Stimulated activated CD4-positive, alpha-beta T cell treated with anti-CD3 and anti-CD28 coated beads, Interleukin-4, amount 100 ng/mL, for 24 hours (primary cell): ENCODE results near the gene XRCC1.
A peak's percentile ranks its signal among the peaks of the same experiment; 100 is the strongest.
"Not testable (repeated sequence)": the region's sequence is repeated elsewhere in the genome, so short reads cannot be mapped to it uniquely, and the experiment has no call there.

Experiments used
- DNase-seq: peaks from one replicate; pipeline ENCODE4 v3.0.0-alpha.2; 2020

Gene XRCC1

DNA sequence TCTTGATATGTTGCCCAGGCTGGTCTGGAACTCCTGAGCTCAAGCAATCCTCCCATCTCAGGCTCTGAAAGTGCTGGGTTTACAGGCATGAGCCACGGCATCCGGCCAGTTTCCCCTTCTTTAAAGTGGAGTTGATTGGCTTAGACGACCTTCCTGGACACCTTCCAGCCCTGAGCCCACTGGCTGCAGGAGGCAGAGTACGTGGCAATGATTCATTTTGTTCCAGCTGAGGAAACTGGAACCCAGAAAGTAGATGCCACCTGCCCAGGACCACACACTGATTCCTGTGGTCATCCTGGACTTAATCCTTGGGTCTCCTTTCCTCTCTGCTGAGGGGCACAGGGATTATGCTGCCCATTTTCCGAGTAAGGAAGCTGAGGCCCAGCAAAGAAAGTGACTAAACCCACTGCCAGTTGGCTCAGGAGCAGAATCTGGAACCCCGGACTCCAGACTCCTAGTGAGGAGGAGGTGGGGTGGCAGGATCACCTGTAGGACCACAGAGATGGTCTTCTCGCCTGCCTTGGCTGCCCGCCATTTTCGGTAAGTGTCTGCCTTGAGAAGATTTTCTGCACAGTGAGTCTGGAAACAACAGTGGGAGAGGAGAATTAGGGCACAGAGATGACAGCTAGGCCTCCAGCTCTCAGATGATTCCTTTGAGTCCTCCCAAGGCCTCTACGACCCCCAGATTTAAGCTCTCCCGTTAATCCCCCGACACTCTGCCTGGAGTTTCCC, 737 bp downstream of the XRCC1 start:
- DNase-seq = no peak

DNA sequence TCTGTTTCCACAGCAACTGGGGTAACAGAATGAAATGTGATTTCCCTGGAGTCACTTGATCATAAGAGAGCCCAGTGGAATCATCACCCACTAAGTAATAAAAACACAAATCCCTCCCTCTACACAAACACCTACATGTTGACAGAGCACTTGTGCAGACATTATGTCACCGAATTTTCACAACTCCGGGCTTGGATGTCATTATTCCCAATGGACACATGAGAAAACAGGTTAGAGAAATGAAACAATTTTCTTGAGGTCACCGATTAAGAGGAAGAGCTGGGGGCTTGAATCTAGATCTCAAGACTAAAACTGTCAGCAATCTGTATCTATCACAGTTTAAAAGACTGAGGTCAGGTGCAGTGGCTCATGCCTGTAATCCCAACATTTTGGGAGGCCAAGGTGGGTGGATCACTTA, 3.1 kb downstream of the XRCC1 start:
- no peak for DNase-seq

DNA sequence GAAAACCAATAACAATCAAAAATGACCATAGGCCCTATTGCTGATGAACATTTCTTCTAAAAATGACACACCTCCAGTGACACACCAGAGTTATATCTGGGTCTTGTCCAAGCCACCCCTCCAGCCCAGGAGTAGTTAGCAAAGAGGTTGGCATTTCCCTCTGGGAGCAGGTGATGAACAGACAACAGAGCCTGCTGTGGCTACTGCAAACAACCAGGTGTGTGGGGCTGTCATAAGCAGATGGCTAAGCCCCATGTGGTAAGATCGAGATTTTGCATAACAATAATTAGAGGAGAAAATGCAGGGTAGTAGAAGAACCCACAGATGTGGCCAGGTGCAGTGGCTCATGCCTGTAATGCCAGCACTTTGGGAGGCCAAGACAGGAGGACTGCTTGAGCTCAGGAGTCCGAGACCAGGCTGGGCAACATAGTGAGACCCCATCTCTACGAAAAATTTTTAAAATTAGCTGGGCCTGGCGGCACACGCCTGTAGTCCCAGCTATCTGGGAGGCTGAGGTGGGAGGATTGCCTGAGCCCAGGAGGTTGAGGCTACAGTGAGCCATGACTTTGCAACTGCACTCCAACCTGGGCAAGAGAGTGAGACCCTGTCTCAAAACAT, 5.0 kb downstream of the XRCC1 start:
- no peak for DNase-seq

DNA sequence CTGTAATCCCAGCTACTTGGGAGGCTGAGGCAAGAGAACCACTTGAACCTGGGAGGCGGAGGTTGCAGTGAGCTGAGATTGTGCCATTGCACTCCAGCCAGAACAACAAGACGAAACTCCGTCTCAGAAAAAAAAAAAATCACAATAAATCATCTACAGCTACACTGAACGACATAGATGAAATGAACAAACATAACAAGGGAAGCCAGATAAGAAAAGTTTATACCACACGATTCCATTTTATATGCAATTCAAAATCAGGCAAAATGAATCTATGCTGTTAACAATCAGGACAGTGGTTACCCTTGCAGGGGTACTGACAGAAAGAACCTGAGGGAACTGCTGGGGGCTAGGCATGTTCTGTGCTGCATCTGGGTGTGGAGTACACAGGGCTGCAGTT, 5.7 kb downstream of the XRCC1 start:
- no peak for DNase-seq

DNA sequence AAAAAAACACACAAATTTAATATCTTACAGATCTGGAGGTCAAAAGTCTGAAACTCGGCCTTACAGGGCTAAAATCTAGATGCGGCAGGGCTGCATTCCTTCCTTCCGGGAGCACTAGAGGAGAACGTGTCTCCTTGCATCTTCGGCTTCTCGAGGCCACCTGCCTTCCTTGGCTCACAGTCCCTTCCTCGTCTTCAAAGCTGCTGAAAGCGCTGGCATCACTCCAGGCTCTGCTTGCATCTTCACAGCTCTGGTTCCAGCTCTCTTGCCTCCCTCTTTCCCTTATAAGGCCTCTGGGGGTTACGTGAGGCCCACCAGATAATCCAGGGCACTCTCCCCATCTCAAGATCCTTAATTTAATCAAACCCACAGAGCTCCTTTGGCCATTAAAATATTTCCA, 10.5 kb downstream of the XRCC1 start:
- no peak for DNase-seq

DNA sequence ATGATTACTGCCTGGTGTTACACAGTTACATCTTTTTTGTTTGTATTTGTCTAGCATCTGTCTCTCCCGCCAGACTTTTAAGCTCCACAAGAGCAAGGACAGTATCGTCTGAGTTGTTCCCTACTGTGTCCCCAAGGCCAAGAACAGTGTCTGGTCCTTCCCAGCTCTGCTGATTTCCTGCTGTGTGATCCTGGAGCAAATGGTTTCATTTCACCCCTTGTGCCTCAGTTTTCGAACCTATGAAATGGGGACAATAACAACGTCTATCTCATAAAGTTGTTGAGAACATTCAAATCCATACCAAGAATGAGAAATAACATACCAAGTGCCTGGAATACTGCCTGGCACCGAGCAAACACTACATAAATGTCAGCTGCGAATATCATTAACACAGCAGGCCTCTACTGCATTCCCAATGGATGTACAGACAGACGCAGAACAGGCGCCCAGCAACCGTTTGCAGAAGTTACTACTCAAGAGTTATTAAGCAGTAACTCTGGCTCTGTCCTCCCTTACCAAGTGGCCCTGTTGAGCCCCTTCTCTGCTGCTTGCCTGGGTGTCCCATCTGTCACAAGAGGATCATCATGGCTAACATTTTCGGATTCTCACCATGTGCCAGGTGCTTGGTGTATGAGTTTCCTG, 11.4 kb downstream of the XRCC1 start:
- DNase-seq = no peak

DNA sequence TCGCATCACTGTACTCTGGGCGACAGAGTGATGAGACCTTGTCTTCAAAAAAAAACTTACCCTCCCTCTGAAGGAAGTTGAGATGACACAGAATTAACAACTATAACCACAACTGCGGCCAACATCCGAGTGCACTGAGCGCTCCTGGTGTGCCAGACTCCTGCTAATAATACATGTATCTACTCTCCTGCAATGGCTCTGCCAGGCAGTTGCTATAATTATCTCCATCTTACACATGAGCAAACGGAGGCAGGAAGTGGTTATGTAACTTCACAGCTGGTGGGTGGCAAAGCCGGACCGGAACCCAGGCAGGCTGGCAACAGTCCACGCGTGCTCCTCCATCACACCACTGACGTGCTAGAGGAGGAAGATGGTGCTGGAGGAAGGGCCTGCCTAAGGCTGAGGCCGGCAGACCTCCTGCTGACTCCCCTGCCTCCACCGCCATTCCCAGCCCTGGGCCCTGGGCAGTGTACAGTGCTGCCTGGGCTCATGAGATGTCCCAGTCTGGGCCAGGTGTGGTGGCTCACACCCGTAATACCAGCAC, 12.6 kb downstream of the XRCC1 start:
- peak; percentile 74 for DNase-seq

DNA sequence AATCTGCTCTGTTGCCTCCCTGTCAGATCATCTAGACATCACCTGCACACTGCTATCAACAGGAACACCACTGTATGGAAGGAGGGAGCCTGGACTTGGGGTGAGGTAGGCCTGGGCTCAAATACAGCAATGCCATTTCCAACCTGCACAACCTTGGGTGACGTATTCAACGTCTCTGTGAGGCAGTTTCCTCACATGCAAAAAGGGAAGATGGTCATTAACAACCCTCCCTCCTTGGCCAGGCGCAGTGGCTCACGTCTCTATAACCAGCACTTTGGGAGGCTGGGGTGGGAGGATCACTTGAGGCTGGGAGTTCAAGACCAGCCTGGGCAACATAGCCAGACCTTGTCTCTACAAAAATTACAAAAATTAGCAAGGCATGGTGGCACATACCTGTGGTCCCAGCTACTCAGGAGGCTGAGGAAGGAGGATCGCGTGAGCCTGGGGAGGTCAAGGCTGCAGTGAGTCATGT, 13.1 kb downstream of the XRCC1 start:
- no peak for DNase-seq

DNA sequence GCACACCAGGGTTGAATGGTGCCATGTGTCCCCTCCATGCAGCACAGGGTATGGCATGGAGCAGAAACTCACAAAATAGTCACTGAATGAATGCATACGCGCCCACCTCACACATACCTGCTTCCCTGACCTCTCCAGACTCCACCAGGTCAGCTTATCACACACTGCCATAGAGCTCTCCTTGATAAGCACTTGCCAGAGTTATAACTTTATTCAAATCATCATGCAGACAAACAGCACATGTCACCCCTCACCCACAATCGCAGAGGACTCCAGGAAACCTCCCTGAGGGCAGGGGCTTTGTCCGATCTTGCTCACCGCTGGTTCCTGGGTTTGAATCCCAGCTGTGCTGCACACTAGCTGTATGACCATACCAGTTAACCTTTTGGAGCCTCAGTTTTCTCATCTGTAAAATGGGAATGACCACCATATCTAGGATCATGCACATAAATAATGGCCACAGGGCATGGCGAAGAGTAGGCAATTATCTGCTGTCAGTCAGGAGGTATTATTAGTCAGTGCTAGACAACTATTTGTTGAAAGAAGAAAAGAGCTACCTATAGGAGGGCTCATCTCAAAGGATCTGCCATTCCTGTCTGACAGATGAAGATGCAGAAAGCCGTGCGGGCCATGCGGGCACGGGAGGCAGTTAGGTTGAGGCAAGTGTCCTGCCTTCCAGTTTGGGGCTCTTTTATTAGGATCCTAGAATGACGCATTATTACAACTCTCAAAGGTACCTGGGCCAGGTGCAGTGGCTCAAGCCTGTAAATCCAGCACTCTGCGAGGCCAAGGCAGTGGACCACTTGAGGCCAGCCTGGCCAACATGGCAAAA, 14.0 kb downstream of the XRCC1 start:
- no peak for DNase-seq

DNA sequence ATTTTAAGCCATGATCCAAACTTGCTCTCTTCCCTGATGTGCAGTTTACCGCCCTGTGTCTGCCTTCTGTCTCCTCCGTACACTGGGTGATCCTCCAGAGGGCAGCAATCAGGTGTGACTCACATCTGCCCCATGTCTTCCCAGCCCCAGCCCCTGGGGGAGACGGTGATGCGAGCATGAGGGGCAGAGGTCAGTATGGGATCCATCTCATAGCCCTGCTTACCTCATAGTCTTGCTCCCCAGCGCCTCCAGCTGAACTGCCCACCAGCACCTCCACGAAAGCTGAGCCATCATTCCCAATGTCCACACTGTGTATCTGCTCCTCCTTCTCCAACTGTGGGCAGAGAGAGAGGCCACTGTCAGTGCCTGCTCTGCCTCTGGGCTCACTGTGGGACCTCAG, 14.6 kb downstream of the XRCC1 start:
- DNase-seq = no peak

DNA sequence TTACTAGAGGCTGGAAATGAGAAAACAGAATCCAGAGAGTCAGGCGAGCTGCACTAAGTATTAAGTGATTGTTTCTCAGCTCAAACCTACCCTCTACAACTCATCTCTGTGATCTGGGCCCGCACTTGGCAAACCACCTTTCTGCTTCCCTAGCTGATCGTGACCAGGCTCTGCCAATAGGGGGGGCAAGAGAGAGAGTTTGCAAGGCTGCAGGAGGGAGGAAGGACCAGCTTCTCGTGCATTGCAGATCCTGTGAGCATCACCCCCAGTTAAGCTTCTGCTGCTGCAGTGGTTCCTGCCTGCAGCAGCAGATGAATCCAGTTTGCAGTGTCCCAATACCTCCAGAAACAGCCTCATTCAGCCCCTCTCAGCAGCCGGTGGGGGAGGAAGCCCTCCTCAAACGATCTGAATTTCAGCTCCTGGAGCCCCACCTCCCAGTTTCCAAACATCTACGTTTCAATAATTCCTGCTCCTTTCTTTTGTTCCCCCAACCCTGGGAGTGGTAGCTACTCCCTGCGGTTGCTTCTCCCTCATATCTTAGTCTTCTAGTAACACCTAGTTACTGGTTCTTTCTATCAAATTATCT, 20.0 kb downstream of the XRCC1 start:
- DNase-seq = peak; percentile 85

DNA sequence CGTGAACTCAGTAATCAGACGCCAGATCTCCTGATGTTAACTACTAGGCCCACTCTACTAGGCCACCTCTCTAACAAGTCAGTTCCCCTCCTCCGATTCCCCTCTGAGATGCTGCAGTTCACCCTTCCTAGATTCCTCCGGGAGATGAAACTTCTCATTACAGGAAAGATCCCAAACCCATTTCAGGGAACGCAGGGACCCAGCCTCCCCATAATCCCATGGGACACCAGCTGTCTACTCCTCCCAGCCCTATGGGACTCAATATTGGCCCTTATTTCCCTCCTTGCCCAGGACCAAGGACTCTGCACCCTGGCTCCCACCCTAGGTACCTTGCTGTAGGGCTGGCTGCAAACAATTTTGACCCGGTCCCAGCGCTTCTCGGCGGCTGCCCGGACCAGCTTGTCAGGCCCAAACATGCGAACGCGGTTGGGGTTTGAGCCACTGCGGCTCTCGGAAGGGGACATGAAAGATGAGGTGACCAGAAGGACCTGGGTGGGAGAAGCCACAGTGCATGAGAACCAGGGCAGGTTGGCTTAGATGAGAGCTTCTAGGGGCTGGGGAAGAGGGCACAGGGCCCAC, 20.9 kb downstream of the XRCC1 start:
- DNase-seq = no peak

DNA sequence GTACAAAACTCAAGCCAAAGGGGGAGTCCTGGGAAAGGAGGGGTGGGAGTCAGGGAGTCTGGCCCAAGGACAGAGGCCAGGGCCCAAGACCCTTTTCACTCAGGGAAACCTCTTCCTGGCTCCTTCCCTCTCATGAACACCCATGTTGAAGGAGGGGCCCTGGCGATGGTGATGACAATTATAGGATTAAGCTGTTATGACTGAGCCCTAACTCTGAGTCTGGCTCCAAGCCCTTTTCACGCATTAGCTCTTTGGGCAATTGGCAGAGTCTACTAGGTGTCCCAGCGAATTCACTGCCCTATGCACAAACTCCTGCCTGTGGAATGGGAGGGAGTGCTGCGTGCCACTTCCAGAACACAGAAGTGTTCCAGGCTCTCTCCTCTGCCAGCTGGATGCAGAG, 21.7 kb downstream of the XRCC1 start:
- DNase-seq = no peak

DNA sequence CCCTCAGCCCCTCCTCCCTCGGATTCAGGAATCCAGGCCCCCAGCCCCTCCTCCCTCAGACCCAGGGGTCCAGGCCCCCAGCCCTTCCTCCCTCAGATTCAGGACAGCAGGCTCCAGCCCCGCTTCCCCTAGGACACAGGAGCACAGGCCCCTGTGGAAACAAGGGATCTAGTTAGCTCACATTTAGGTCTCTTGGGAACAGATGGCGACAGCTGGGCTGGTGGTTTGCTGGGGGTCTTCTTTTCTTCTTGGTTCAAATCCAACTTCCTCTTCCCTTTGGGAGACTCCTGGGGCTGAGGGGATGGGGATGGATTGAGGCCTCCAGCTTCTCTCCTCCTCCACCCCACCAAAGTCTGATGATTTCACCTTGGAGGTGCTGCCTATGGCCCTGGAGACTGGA, 22.7 kb downstream of the XRCC1 start:
- no peak for DNase-seq

DNA sequence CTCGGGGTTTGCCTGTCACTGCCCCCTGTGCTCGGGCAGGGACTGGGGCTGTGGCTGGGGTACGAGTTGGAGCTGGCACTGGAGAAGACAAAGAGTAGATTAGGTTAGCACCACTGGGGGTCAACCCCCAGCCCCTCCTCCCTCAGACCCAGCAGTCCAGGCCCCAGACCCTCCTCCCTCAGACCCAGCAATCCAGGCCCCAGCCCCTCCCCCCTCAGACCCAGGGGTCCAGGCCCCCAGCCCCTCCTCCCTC, 23.2 kb downstream of the XRCC1 start:
- DNase-seq = no peak

DNA sequence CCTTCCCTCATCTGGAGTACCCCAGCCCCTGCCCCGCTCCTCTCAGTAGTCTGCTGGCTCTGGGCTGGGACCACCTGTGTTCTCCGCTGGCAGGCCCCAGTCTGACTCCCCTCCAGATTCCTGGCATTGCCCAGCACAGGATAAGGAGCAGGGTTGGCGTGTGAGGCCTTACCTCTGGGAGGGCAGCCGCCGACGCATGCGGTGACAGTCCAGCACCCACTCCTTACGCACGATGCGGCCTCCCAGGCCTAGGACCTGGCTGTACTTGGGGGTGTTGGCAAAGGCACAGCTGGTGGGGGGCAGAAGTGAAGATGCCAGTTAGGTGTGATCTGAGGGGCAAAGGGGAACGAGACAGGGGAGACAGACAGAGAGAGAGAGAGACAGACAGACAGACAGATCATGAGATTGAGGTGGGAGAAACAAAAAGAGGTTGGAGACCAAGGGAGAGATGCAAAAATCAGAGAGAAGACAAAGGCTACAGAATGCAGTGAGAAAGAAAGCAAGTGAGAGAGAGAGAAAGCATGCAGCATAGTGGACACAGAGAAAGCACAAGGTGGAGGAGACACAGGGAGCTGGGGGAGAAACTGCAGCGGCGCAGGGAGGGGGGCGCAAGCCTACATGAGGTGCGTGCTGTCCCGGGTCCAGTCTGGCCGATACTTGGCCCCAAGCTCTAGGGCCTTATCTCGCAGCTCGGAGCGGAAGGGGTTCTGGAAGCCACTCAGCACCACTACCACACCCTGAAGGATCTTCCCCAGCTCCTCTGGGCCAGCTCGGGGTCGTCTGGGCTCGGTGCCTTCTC, 23.7 kb downstream of the XRCC1 start:
- no peak for DNase-seq

DNA sequence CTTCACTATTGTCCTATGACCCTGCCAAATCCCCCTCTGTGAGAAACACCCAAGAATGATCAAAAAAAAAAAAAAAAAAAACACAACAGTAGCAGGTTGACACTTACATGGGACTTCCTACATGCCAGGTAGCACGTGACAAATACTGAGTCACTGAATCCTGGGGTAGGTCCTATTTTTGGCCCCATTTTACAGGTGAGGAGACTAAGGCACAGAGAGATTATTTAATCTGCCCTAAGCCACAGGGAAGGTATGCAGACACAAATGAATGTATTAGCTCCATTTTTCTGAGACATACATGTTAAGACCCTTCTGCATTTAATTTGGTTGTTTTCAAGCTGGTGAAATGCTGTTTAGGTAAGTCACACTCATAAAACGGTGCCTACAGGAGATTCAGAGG, 26.6 kb downstream of the XRCC1 start:
- DNase-seq = no peak

DNA sequence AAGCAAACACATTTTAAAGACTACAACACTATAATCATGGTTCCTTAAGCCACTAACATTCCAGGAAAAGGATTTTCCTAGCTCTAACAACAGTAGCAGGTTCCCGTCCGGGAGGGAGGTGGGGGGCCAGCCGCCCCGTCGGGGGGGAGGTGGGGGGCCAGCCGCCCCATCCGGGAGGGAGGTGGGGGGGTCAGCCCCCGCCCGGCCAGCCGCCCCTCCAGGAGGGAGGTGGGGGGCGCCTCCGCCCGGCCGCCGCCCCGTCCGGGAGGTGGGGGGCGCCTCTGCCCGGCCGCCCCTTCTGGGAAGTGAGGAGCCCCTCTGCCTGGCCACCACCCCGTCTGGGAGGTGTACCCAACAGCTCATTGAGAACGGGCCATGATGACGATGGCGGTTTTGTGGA, 27.4 kb downstream of the XRCC1 start:
- not testable (repeated sequence) for DNase-seq

DNA sequence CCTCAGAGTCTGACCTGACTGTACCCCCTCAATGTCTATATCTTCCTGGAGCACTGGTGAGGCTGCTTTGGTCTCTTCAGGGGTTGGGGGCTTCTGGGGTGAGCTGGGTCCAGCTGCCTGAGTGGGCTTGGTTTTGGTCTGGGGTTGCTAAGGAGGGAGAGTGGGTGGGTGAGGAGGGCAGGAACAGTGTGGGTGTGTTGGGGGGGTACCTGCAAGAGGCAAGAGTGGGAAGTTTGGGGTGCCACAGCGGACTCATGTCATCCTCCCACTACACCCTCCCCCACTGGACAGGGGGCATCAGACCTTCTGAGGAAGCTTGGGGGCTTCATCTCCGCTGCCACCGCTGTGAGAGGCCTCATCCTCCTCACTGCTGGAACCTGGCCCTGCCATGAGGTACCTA, 28.7 kb downstream of the XRCC1 start:
- no peak for DNase-seq

DNA sequence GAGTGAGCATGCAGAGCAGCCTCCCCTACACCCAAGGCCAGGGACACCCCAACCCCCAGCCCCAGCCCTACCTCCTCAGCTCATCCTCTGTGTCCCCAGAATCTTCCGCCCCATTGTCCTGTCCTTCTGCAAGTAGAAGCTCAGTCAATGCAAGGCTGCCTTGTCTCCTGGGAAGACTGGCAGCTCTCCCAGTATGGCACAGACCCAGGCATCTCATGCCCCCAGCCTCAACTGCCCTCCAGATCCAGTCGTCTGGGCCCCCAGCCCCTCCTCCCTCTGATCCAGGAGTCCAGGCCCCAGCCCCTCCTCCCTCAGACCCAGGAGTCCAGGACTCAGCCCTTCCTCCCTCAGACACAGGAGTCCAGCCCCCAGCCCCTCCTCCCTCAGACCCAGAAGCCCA, 29.3 kb downstream of the XRCC1 start:
- DNase-seq = no peak

DNA sequence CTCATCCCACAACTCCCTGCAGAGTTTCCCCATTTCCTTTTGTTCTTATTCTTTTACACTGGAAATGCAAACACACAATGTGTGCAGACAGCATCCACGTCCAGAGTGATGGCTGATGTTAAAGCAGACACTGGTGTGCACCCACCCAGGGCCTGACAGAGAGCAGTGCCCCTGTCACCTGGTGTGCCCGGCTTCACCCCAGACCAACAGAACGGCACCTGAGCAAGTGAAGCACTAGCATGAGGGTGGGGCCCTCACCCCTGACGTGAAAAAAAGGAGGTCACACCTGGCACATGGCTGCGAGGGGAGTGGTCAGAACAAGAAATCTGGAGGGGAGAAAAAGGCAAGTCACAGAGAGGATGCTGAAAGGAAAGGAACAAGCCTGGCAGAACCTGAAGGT, 30.1 kb downstream of the XRCC1 start:
- DNase-seq = no peak

DNA sequence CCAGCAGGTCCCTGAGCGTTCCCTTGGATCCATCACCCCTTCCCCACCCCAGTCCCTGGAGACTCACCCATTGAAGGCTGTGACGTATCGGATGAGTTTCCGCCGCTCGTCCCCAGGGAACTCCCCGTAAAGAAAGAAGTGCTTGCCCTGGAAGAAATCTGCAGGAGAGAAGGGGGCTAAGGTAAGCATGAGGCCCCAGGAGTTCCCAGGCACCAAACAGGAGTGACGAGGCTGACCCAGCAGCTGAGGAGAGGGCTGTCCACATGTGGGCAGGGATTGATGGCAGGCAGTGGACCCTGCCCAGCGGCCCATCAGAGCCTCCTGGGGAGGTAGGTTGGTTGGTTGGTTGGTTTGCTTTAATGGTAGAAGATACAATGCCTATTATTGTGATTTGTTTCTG, 31.2 kb downstream of the XRCC1 start:
- no peak for DNase-seq
